ENCODE results near the gene ABCC1.

Gene ABCC1

DNA sequence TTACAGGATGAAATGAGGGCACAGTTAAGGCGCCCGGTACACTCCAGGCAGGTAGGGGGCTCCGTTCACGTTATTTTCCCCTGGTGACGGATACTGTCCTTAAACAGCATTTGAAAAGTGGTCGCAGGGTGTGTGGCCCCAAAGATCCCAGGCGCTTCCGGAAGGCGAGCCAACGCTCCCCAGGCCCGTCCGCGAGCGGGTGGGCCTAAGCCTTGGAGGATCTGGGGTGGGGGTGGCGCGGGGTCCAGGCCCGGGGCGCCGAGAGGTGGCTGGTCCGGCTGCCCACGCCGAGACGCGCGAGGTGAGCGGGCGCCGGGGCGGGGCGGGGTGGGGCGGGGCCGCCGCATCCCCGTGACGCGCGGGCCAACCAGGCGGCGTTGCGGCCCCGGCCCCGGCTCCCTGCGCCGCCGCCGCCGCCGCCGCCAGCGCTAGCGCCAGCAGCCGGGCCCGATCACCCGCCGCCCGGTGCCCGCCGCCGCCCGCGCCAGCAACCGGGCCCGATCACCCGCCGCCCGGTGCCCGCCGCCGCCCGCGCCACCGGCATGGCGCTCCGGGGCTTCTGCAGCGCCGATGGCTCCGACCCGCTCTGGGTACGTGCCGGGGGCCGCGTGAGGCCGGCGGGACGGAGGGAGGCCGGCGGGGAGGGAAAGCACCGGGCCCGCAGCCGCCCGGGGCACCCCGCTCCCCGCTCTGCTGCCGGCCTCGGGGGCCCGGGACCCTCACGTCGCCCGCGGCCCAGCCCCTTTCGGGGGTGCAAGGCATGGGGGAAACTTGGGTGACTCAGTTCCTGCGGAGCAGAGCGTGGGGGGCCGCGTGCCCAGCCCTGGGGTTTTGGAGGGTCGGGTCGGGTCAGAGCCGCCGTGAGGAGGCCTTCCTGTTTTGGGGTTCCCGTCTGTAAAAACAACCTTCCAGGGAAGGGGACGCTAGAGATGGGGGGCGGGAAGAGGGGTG lies at the start of gene ABCC1:
Gene ABCC1 (plus strand): TSS at position 407 of the 951 bp plus-strand sequence. CDS start 136 bp downstream, at position 543.
- Mint-ChIP-seq H3K9me3 (no peaks in the 10 kb centered on the region), H3K4me1 (peaks cover 25% of the 10 kb centered on the region), H3K27me3 (ENCODE audit: low read depth, poor library complexity) (peaks cover 20% of the 10 kb centered on the region), H3K36me3 (ENCODE audit: low read depth) (peaks cover under 1% of the 10 kb centered on the region), H3K4me3 (peak within 1 kb of the TSS; percentile 97), H3K27ac (peak within 1 kb of the TSS; percentile 69)
- peak; percentile 67 for DNase-seq
- TF ChIP-seq, protein P1, sequence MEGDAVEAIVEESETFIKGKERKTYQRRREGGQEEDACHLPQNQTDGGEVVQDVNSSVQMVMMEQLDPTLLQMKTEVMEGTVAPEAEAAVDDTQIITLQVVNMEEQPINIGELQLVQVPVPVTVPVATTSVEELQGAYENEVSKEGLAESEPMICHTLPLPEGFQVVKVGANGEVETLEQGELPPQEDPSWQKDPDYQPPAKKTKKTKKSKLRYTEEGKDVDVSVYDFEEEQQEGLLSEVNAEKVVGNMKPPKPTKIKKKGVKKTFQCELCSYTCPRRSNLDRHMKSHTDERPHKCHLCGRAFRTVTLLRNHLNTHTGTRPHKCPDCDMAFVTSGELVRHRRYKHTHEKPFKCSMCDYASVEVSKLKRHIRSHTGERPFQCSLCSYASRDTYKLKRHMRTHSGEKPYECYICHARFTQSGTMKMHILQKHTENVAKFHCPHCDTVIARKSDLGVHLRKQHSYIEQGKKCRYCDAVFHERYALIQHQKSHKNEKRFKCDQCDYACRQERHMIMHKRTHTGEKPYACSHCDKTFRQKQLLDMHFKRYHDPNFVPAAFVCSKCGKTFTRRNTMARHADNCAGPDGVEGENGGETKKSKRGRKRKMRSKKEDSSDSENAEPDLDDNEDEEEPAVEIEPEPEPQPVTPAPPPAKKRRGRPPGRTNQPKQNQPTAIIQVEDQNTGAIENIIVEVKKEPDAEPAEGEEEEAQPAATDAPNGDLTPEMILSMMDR (IDR thresholded peaks at IDR 0.05) = no peak

DNA sequence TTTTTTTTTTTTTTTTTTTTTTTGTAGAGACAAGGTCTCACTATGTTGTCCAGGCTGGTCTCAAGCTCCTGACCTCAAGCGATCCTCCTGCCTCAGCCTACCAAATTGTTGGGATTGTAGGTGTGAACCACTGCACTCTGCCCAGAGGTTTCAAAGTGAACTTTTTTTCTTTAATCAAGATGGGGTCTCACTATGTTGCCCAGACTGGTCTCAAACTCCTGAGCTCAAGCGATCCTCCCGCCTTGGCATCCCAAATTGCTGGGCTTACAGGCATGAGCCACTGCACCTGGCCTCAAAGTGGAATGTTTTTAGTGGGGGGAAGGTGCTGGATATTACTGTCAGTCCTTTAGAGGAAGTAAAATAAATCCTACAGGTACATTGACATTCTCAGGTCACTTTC lies 49.1 kb upstream of the ABCC1 start:
- no peak overlapping the region for H3K27ac Mint-ChIP-seq
- no peaks in the 10 kb centered on the region for H3K36me3 Mint-ChIP-seq (ENCODE audit: low read depth)
- H3K4me1 Mint-ChIP-seq = peaks cover 16% of the 10 kb centered on the region
- no peaks in the 10 kb centered on the region for H3K27me3 Mint-ChIP-seq (ENCODE audit: low read depth, poor library complexity)
- TF ChIP-seq, protein P1 (IDR thresholded peaks at IDR 0.05) = no peak
- H3K4me3 Mint-ChIP-seq = no peak overlapping the region
- no peak for DNase-seq
- H3K9me3 Mint-ChIP-seq = no peaks in the 10 kb centered on the region

DNA sequence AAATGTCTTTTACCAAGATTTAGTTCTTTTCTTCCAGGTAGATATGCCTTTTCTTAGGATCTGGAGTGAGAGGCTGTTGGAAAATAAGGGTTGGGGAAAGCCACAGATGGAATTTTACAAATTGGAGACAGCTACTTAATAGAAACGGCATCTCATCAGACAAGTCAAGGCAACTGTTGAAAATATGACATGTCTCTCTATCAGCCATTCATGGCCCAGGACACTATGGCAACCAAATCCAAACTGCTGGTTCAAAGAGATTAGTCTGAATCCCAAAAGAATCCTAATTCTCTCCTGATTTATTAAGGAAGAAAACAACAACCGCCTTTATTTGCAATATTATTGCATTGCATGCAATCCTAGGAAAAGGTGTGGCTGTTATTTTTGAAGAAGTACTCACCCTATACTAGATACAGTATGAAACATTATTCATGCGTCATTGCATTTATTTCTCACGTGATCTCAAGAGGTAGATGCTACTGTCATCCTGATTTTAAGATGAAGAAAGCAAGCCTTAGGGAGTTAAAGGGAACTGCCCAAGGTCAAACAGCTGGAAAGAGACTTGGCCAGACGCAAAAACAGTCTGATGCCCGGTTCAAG lies 48.4 kb upstream of the ABCC1 start:
- Mint-ChIP-seq H3K27me3 (ENCODE audit: low read depth, poor library complexity) (no peaks in the 10 kb centered on the region), H3K9me3 (no peaks in the 10 kb centered on the region), H3K36me3 (ENCODE audit: low read depth) (no peaks in the 10 kb centered on the region), H3K4me3 (no peak overlapping the region), H3K27ac (no peak overlapping the region), H3K4me1 (peaks cover 16% of the 10 kb centered on the region)
- TF ChIP-seq, protein P1 (IDR thresholded peaks at IDR 0.05) = no peak
- DNase-seq = no peak

DNA sequence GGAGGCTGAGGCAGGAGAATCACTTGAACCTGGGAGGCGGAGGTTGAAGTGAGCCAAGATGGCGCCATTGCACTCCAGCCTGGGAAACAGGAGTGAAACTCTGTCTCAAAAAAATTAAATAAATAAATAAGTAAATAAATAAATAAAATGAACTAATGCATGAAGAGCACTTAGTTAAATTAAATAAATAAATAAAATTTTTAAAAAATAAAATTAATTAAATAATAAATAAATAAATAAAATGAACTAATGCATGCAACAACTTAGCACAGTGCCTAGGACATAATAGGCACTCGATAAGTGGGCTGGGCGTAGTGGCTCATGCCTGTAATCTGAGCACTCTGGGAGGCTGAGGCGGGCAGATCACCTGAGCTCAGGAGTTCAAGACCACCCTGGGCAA lies 45.5 kb upstream of the ABCC1 start:
- TF ChIP-seq, protein P1 (IDR thresholded peaks at IDR 0.05) = no peak
- DNase-seq = no peak
- H3K4me3 Mint-ChIP-seq = no peak overlapping the region
- no peak overlapping the region for H3K27ac Mint-ChIP-seq
- no peaks in the 10 kb centered on the region for H3K4me1 Mint-ChIP-seq
- no peaks in the 10 kb centered on the region for H3K9me3 Mint-ChIP-seq
- H3K36me3 Mint-ChIP-seq (ENCODE audit: low read depth) = no peaks in the 10 kb centered on the region
- no peaks in the 10 kb centered on the region for H3K27me3 Mint-ChIP-seq (ENCODE audit: low read depth, poor library complexity)

DNA sequence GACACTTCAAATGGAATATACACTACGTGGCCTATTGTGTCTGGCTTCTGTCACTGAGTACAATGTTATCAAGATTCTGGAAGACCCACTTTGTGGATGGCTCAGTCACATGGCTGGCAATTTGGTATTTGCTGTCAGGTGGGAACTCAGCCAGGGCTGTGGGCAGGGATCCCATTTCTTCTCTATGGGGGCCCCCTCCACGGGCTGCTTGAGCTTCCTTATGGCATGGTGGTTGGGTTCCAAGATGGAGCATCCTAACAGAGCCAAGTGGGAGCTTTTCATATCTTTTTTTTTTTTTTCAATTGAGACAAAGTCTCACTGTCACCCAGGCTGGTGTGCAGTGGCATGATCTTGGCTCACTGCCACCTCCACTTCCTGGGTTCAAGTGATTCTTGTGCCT lies 43.0 kb upstream of the ABCC1 start:
- Mint-ChIP-seq H3K27ac (no peak overlapping the region), H3K9me3 (no peaks in the 10 kb centered on the region), H3K4me3 (no peak overlapping the region), H3K36me3 (ENCODE audit: low read depth) (no peaks in the 10 kb centered on the region), H3K4me1 (no peaks in the 10 kb centered on the region), H3K27me3 (ENCODE audit: low read depth, poor library complexity) (no peaks in the 10 kb centered on the region)
- TF ChIP-seq, protein P1 (IDR thresholded peaks at IDR 0.05) = no peak
- no peak for DNase-seq

Measured in nephron progenitor cell (in vitro differentiated cells).